ENCODE data around the gene APBB1IP. TPM values are rescaled to one million over a fixed set of nuclear protein-coding genes. Genes with fewer than 3 reads are reported as not detected.
"Not testable (repeated sequence)": the region's sequence is repeated elsewhere in the genome, so short reads cannot be mapped to it uniquely, and the experiment has no call there.

Gene APBB1IP
- total RNA-seq, 1 donor from 2014 or later, result 1.4 TPM

- DNase-seq (ENCODE audit: low spot score), result peak; percentile 73
Observed at GRCh38 chr10:26556748-26557640, 118.9 kb downstream of the APBB1IP start.

- DNase-seq (ENCODE audit: low spot score), result peak; percentile 20
Observed at GRCh38 chr10:26557641-26558014, 119.5 kb downstream of the APBB1IP start.

DNA sequence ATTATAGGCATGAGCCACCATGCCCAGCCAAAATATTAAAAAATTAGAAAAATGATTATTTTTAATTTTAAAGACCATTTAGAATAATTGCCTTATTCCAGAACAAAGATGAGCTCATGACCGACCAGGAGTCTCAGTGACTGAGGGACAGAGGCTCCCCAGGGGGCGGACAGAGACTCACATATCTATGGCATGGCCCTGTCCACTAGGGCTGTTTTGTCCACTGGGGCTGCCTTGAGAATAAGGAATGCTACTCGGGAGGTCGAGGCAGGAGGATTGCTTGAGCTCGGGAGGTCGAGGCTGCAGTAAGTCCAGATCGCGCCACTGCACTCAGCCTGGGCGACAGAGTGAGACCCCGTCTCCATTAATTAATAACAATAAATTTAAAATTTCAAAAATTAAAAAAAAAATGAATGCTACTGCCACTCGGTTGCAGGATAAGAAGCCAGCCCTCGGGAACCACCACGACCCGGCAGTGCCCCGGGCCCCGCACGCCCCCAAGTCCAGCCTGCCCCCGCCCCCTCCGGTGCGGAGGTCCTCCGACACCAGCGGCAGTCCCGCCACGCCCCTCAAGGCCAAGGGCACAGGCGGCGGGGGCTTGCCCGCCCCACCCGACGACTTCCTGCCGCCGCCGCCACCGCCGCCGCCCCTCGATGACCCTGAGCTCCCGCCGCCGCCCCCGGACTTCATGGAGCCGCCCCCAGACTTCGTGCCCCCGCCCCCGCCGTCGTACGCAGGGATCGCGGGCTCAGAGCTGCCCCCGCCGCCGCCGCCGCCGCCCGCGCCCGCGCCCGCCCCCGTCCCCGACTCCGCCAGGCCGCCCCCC lies 128.6 kb downstream of the APBB1IP start:
- peak; percentile 56 for DNase-seq (ENCODE audit: low spot score)

GRCh38 chr10:26567351-26567721 lies 129.2 kb downstream of the APBB1IP start:
- peak; percentile 39 for DNase-seq (ENCODE audit: low spot score)

GRCh38 chr10:26571655-26572054 lies 133.5 kb downstream of the APBB1IP start:
- DNase-seq (ENCODE audit: low spot score), result no peak

DNA sequence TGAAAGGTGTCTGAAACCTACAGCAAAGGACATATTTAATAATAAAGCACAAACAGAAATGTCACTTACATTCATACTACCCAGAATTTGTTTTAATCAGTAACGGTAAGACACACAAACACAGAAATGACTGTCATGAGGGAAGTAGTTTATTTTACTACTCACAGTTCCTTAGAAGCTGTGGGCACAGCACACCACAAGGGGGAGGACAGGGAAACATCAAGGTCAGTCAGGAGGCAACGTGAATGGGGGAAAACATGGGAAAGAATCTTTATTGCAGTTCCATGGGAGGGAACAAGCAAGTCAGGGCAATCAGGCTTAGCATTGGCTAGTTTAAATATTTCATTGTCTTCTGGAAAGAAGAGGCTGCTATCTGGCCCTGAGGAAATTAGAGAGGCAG lies 135.5 kb downstream of the APBB1IP start:
- no peak for DNase-seq (ENCODE audit: low spot score)

GRCh38 chr10:26574783-26575182 lies 136.6 kb downstream of the APBB1IP start:
- peak; percentile 28 for DNase-seq (ENCODE audit: low spot score)

GRCh38 chr10:26578371-26578770 lies 140.2 kb downstream of the APBB1IP start:
- not testable (repeated sequence) for DNase-seq (ENCODE audit: low spot score)

DNA sequence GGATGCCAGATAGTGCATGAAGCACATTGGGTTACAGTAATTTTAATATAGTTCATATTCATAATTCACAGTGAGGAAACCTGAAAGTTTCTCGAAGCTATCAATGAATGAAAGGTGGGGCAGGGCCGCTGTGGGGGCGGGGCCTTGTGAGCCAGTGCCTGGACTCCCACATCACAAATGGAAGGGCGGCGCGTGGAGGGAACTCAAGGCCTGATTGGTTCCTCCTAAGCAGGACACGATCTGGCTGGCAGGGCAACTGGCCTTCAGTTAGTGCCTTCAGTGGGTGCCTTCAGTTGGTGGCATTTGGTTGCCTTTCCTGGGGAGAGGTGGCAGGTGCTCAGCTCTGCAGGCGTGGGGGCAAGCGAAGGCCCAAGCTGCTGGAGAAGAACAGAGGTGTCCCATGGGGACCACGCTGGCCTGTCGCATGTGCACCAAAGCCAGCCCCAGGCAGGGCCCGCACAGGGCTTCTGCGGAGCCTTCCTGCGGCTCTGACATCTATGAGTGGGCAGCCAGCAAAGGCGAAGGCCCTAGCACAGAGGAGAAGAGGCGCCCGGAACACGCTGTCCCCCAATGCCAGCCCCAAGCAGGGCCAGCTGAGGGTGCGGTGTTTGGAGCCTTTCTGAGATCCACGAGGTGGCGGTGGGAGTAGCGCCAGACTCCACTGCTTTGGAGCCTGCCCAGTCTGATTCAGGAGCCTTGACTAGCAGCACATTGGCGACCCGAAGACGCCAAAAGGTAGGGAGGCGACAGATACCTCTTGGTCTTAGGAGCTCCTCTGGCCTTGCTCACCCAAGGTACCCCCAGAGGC lies 141.3 kb downstream of the APBB1IP start:
- no peak for DNase-seq (ENCODE audit: low spot score)

DNA sequence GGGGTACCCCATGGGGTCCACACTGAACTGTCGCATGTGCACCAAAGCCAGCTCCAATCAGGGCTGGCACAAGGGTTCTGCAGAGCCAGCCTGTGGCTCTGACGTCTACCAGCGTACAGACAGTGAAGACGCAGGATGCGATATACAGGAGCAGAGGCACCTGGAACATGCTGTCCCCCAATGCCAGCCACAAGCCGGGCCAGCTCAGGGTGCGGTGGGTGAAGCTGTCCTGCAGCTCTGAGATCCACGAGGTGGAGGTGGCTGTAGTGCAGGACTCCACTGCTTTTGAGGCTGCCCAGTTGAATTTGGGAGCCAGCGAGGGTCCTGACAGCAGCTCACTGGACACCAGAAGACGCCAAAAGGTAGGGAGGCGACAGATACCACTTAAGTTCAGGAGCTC lies 148.1 kb downstream of the APBB1IP start:
- DNase-seq (ENCODE audit: low spot score), result no peak

GRCh38 chr10:26588611-26589010 lies 150.5 kb downstream of the APBB1IP start:
- DNase-seq (ENCODE audit: low spot score), result no peak

DNA sequence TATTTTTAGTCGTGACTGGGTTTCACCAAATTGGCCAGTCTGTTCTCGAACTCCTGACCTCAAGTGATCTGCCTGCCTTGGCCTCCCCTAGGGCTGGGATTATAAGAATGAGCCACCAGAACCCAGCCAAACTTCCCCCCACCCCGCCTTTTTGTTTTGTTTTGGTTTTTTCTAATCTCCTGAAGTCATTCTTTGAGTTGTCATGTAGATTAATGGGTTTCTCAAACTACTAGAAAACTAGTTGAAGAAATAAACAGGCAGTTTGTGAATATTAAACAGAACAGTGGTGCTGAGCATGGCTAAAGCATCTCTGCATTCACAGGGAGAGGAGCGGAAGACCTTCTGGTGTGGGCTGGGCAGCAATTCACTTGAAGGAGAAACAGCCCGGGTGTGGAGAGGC lies 151.7 kb downstream of the APBB1IP start:
- DNase-seq (ENCODE audit: low spot score), result not testable (repeated sequence)

GRCh38 chr10:26593896-26594295 lies 155.8 kb downstream of the APBB1IP start:
- no peak for DNase-seq (ENCODE audit: low spot score)

DNA sequence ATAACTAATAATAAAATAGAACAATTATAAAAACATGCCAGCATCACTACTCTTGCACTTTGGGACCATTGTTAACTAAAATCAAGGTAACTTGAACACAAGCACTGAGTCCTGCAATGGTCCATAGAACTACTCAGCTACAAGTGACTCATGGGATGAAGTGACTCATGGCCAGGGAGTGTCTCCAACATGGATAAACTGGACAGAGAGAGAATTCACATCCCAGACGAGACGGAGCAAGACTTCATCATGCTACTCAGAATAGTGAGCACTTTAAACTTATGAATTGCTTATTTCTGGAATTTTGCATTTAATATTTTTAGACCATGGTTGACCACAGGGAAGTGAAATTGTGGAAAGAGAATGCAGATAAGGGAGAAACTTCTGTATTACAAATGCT lies 165.1 kb downstream of the APBB1IP start:
- DNase-seq (ENCODE audit: low spot score), result peak; percentile 35

GRCh38 chr10:26604320-26605093 lies 166.4 kb downstream of the APBB1IP start:
- not testable (repeated sequence) for DNase-seq (ENCODE audit: low spot score)

DNA sequence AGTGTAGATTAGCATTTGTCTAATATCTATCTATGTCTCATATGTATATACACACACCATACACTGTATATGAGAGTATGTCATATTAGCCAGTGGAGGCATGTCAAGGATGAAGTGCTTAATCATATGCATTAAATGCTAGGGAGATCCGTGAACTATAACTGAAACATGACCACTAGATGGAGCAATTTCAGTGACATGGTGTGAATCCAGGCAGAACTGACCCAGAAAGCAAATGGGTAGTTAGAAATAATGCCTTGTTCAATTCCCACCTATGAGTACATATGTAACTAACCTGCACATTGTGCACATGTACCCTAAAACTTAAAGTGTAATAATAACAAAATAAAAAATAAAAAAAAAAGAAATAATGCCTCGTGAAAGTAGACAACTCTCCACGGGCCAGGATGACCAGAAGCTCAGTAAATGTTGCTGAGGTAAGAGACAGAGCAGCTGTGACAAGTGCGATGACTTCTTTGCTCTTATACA lies 168.3 kb downstream of the APBB1IP start:
- peak; percentile 9 for DNase-seq (ENCODE audit: low spot score)

DNA sequence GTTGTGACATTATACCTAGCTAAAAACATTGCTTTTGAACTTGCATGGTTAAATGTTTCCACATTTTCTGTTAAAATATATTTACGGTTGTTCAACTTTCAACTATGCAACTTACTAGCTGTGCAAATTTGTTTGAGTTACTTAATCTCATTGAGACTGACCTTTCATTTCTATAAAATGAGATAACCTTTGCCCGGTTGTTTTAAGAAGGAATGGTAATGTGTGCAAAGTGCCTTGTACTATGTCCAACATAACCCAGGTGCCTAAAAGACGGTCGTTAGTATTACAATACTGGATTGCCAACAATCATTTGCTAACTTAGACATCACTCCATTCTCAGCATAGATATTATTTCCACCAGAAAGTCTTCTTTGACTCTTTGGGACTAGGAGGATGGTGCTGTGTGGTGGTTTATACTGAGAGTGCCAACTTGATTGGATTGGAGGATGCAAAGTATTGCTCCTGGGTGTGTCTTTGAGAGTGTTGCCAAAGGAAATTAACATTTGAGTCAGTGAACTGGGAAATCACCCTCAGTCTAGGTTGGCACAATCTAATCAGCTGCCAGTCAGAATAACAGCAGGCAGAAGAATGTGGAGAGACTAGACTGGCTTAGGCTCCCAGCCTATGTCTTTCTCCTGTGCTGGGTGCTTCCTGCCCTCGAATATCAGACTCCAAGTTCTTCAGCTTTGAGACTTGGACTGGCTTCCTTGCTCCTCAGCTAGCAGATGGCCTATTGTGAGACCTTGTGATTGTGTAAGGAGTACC lies 174.2 kb downstream of the APBB1IP start:
- no peak for DNase-seq (ENCODE audit: low spot score)

Data from umbilical cord (tissue), 2 donors.